NCI-H2196 (cell line): ENCODE measurements around the gene RANBP1.

Source experiments
- DNase-seq: peaks from one replicate; lab custom pipeline; 2025; ENCODE audit not compliant: unreplicated experiment; lab: John Stamatoyannopoulos, UW

RANBP1 gene

GRCh38 chr22:20135806-20136602 lies 20.1 kb downstream of the RANBP1 start:
- no peak for DNase-seq

GRCh38 chr22:20136603-20136873 lies 20.6 kb downstream of the RANBP1 start:
- DNase-seq: no peak

- no peak for DNase-seq
Observed at GRCh38 chr22:20137113-20137512, 21.2 kb downstream of the RANBP1 start.

DNA sequence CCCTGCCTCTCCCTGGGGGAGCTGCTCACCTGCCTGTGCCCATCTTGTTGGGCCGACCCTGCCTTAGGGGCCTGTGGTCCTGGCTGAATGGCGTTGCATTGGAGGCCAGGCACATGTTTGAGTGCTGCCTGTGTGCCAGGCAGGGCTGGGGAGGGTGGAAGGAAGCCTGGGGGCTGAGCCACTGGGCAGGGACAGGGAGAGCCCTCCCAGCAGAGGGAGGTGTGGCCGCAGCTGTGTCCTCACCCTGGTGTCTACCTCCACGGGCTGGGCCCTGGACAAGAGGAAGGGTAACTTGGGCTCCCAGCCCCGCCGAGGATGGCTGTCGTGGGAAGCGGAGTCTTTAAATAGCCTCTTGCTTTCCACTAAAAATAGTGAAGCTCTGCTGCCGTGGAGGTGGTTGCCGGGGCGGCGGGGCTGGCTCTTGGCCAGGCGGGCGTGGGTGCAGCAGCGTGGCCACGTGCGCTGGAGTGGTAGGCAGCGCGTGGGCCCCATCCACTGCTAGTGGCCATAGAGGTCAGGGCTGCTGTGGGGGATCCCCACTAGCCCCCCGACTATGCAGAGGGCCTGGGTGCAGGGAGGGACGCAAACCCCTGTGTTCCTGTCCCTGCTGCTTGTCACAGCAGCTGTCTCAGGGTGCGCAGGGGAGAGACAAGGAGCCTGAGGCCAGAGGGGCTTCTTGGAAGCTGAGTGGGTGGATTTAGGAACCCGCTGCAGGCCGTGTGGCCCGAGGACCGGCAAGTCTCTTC lies 21.9 kb downstream of the RANBP1 start:
- no peak for DNase-seq

- DNase-seq: no peak
Observed at GRCh38 chr22:20138417-20138738, 22.5 kb downstream of the RANBP1 start.

GRCh38 chr22:20138868-20139267 lies 23.0 kb downstream of the RANBP1 start:
- no peak for DNase-seq

DNA sequence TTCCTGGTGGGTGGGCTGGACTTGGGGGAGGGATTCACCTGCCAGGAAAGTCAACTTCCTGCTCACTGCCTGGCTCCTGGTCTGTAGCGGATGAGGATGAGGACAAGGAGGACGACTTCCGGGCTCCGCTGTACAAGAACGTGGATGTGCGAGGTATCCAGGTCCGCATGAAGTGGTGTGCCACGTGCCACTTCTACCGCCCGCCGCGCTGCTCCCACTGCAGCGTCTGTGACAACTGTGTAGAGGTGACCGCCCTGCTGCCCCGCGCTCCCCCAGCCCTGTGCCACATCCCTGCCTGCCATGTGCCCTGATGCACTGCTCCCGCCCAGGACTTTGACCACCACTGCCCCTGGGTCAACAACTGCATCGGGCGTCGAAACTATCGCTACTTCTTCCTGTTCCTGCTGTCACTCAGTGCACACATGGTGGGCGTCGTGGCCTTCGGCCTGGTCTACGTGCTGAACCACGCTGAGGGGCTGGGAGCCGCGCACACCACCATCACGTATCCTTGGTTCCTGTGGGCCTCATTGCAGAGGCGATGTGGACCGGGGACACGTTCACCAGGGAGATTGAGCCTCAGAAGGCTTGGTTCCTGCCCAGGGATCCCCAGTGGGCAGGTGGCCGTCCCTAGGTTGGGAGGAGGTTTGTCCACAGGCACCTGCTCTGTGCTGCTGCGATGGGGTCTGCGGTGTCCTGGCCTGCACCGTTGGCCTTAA lies 23.6 kb downstream of the RANBP1 start:
- no peak for DNase-seq

- no peak for DNase-seq
Observed at GRCh38 chr22:20140107-20140445, 24.2 kb downstream of the RANBP1 start.

GRCh38 chr22:20140521-20140964 lies 24.6 kb downstream of the RANBP1 start:
- no peak for DNase-seq

DNA sequence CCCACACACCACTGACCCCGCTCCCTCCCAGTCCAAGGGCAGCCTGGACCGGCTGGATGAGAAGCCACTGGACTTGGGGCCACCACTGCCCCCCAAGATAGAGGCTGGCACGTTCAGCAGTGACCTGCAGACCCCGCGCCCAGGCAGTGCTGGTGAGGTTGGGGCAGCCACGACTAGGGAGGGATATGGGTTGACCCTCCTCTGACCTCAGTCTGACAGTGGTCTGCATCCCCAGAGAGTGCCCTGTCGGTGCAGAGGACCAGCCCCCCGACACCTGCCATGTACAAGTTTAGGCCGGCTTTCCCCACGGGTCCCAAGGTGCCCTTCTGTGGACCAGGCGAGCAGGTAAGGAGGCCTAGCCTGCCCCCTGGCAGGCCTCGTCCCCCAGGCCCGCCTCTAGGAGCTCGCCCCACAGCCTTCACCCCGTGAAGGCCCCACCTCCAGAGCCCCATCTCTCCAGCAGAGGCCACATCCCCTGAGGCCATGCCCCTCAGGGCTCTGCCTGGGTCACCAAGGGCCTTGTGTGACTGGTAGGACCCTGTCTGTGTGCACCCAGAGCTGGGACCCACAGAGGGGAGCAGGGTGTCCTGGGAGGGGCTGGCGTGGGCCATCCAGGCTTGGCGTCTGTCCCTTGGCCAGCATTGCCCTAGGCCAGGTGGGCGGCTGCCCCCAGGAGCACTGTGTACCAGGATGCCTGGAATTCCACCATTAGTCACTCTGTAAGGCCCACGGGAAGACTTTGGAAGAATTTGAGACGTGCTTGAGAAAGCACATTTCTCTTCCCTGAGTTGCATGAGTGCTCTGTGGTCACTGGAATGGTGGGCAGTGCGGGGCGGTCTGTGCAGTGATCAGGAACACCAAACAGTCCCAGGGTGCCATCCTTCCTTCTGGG lies 25.5 kb downstream of the RANBP1 start:
- no peak for DNase-seq

DNA sequence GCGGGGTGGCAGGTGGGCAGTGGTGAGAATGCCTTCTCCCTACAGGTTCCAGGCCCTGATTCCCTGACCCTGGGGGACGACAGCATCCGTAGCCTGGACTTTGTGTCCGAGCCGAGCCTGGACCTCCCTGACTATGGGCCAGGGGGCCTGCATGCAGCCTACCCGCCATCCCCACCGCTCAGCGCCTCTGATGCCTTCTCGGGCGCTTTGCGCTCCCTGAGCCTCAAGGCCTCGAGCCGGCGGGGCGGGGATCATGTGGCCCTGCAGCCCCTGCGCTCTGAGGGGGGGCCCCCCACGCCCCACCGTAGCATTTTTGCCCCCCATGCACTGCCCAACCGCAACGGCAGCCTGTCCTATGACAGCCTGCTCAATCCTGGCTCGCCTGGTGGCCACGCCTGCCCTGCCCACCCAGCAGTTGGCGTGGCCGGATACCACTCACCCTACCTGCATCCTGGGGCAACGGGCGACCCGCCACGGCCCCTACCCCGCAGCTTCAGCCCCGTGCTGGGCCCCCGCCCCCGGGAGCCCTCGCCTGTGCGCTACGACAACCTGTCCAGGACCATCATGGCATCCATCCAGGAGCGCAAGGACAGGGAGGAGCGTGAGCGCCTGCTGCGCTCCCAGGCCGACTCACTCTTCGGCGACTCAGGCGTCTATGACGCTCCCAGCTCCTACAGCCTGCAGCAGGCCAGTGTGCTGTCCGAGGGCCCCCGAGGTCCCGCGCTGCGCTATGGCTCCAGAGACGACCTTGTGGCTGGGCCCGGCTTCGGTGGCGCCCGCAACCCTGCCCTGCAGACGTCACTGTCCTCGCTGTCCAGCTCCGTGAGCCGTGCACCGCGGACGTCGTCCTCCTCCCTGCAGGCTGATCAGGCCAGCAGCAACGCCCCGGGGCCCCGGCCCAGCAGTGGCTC lies 27.1 kb downstream of the RANBP1 start:
- no peak for DNase-seq

GRCh38 chr22:20143883-20144665 lies 28.2 kb downstream of the RANBP1 start:
- no peak for DNase-seq

GRCh38 chr22:20145206-20145831 lies 29.4 kb downstream of the RANBP1 start:
- no peak for DNase-seq

DNA sequence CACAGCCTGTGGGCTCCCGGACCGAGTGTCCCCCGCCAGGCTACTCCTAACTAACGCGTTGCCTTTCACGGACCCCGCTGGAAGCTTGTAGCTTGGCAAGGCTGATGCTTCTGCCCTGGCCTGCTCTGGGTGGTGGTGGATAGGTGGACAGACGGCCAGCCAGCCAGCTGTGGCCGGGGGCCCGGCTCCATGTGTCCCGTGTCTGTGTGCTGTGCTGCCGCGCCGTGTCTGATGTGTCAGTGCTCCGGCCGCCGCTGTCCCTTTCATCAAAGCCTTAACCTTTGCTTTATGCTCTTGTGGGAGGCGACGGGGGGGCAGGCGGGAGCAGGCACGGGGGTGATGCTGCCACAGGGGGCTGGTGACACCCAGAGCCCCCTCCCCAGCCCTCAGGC lies 29.9 kb downstream of the RANBP1 start:
- no peak for DNase-seq

- DNase-seq: no peak
Observed at GRCh38 chr22:20146777-20147176, 30.9 kb downstream of the RANBP1 start.

GRCh38 chr22:20147237-20147988 lies 31.5 kb downstream of the RANBP1 start:
- no peak for DNase-seq

DNA sequence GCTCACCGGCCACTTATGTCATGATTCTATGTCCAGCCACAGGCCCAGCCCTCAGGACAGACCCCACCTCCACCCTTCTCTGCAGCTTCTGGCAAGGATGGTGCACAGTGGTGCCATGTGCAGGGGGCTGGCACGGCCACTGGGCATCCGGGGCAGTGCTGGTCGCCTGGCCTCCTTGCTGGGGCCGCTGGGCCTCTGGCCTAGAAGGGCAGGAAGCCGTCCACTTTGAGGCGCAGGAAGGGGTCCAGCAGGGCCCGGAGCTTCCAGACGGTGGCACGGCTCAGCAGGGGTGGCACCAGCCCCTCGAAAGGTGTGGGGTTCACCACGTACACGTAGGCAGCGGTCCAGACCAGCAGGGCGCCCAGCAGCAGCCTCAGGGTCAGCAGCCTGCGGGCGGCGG lies 32.5 kb downstream of the RANBP1 start:
- DNase-seq: no peak
